Measurements from ENCODE around the gene EGFR.
"Not testable (repeated sequence)": the region's sequence is repeated elsewhere in the genome, so short reads cannot be mapped to it uniquely, and the experiment has no call there.

The EGFR gene

DNA sequence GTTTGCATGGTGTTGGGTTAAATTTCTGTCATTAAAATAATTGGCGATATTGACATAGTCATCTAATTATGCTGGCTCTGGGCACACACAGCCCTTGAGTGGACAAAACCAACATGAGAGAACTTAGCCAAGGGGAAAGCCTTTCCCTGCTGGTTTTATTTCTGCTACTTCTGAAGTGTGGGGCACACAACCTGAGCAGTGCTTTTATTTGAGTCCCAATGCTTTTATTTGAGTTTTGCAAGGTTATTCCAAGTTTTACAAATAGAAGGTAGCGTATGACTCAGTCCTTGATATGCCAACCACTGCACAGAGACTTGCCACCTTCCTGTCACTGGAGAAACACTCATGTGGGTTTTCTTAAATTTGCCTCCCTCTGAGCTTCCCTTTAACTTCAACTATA is 145.7 kb downstream of the EGFR start:
- DNase-seq (ENCODE audit: low read depth in 2 of 2, low spot score in 1 of 2): no peak

- DNase-seq (ENCODE audit: low read depth in 2 of 2, low spot score in 1 of 2): no peak
Measured at GRCh38 chr7:55165176-55165861, 146.5 kb downstream of the EGFR start.

DNA sequence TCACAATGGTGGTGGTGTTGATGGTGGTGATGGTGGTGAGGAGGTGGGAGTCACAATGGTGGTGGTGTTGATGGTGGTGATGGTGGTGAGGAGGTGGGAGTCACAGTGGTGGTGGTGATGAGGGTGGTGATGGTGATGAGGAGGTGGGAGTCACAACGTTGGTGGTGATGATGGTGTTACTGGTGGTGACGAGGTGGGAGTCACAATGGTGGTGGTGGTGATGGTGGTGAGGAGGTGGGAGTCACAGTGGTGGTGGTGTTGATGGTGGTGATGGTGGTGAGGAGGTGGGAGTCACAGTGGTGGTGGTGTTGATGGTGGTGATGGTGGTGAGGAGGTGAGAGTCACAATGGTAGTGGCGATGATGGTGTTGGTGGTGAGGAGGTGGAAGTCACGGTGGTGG is 148.5 kb downstream of the EGFR start:
- DNase-seq (ENCODE audit: low read depth in 2 of 2, low spot score in 1 of 2): not testable (repeated sequence)

DNA sequence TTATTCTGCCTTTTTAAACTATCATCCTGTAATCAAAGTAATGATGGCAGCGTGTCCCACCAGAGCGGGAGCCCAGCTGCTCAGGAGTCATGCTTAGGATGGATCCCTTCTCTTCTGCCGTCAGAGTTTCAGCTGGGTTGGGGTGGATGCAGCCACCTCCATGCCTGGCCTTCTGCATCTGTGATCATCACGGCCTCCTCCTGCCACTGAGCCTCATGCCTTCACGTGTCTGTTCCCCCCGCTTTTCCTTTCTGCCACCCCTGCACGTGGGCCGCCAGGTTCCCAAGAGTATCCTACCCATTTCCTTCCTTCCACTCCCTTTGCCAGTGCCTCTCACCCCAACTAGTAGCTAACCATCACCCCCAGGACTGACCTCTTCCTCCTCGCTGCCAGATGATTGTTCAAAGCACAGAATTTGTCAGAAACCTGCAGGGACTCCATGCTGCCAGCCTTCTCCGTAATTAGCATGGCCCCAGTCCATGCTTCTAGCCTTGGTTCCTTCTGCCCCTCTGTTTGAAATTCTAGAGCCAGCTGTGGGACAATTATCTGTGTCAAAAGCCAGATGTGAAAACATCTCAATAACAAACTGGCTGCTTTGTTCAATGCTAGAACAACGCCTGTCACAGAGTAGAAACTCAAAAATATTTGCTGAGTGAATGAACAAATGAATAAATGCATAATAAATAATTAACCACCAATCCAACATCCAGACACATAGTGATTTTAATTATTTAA is 151.7 kb downstream of the EGFR start:
- no peak for DNase-seq (ENCODE audit: low read depth in 2 of 2, low spot score in 1 of 2)

DNA sequence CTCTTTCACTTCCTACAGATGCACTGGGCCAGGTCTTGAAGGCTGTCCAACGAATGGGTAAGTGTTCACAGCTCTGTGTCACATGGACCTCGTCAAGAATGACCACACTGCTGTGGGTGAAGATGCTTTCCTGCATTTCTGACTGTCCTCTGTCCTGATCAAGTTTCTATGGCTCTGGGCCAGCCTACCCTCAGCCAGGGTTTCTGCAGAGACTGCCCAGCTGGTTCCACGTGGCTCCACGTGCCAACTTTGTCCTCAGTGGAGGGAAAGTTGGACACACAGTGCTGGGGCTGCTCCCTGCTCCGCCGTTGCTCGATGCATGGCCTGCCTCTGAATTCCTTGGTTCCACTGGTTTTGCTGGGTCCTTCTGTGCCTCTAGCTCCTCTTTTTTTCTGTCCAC is 152.3 kb downstream of the EGFR start:
- DNase-seq (ENCODE audit: low read depth in 2 of 2, low spot score in 1 of 2): no peak

DNA sequence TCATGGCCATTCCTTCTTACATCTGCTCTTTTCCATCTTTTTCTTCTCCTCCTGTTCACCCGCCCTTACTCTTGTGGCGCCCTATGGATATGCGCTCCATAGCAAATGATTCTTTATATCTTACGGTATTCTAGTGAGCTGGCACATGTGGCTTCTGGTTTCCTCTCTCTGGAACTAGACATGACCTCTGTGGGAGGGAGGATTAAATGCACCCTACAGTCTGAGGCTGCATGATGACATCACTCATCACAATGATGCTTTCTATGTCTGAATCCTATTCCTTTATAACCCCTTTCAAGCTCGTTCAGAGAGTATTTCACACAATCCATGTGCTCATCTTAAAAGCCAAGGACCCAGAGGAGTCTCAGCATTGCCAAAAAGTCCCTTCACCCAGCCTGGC is 153.3 kb downstream of the EGFR start:
- no peak for DNase-seq (ENCODE audit: low read depth in 2 of 2, low spot score in 1 of 2)

GRCh38 chr7:55172881-55173609 is 154.2 kb downstream of the EGFR start:
- no peak for DNase-seq (ENCODE audit: low read depth in 2 of 2, low spot score in 1 of 2)

DNA sequence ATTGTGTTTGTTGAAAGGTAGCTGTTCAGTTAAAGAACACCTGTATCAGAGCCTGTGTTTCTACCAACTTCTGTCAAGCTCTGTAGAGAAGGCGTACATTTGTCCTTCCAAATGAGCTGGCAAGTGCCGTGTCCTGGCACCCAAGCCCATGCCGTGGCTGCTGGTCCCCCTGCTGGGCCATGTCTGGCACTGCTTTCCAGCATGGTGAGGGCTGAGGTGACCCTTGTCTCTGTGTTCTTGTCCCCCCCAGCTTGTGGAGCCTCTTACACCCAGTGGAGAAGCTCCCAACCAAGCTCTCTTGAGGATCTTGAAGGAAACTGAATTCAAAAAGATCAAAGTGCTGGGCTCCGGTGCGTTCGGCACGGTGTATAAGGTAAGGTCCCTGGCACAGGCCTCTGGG is 154.9 kb downstream of the EGFR start:
- DNase-seq (ENCODE audit: low read depth in 2 of 2, low spot score in 1 of 2): no peak

GRCh38 chr7:55174456-55174855 is 155.6 kb downstream of the EGFR start:
- DNase-seq (ENCODE audit: low read depth in 2 of 2, low spot score in 1 of 2): no peak

DNA sequence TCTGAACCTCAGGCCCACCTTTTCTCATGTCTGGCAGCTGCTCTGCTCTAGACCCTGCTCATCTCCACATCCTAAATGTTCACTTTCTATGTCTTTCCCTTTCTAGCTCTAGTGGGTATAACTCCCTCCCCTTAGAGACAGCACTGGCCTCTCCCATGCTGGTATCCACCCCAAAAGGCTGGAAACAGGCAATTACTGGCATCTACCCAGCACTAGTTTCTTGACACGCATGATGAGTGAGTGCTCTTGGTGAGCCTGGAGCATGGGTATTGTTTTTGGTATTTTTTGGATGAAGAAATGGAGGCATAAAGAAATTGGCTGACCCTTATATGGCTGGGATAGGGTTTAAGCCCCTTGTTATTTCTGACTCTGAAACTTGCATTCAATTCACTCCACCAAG is 156.0 kb downstream of the EGFR start:
- DNase-seq (ENCODE audit: low read depth in 2 of 2, low spot score in 1 of 2): no peak

- no peak for DNase-seq (ENCODE audit: low read depth in 2 of 2, low spot score in 1 of 2)
Measured at GRCh38 chr7:55177068-55177530, 158.3 kb downstream of the EGFR start.

GRCh38 chr7:55177589-55178261 is 158.9 kb downstream of the EGFR start:
- no peak for DNase-seq (ENCODE audit: low read depth in 2 of 2, low spot score in 1 of 2)

- DNase-seq (ENCODE audit: low read depth in 2 of 2, low spot score in 1 of 2): no peak
Measured at GRCh38 chr7:55178292-55178862, 159.6 kb downstream of the EGFR start.

DNA sequence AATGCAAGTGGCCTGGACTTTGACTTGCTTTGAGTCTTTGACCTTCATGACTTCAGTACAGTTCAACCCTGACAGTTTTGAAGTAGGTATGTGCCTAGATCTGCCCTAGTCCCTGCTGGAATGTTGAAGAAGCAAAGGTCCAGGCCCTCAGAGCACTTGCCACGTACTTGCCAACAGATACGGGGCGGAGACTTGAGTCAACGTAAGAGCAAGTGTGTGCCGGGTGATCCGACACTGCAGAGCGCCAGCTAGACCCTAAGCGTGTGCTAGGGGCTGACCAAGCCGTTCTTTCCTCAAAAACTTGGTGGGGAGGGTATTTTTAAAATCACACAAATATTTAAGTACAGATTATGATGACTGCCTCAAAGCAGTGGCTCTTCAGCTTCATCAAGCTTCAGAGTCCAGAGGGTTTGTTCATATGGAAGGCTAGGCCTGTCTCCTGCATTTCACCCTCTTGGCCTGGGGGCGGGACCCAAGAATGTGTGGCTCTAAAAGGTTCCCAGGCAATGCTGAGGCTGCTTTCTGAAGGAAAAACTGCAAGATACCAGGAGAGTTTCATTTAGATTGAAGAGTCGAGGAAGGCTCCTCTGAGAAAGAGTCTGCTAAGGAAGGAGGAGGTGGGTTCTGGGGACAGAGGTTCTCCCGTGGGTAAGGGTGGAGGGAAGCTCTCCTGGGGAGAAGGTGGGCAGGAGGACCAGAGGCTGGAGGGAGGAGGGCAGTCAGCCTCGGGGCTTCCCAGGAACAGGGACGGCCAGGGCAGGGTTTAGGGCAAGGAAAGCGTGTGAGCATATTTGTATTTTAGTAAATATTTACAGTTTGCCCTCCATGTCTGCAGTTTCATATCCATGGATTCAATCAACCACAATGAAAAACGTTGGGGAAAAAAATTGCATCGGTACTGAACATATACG is 160.3 kb downstream of the EGFR start:
- no peak for DNase-seq (ENCODE audit: low read depth in 2 of 2, low spot score in 1 of 2)

- no peak for DNase-seq (ENCODE audit: low read depth in 2 of 2, low spot score in 1 of 2)
Measured at GRCh38 chr7:55179931-55180682, 161.3 kb downstream of the EGFR start.

DNA sequence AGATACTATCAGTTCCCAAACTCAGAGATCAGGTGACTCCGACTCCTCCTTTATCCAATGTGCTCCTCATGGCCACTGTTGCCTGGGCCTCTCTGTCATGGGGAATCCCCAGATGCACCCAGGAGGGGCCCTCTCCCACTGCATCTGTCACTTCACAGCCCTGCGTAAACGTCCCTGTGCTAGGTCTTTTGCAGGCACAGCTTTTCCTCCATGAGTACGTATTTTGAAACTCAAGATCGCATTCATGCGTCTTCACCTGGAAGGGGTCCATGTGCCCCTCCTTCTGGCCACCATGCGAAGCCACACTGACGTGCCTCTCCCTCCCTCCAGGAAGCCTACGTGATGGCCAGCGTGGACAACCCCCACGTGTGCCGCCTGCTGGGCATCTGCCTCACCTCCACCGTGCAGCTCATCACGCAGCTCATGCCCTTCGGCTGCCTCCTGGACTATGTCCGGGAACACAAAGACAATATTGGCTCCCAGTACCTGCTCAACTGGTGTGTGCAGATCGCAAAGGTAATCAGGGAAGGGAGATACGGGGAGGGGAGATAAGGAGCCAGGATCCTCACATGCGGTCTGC is 162.2 kb downstream of the EGFR start:
- DNase-seq (ENCODE audit: low read depth in 2 of 2, low spot score in 1 of 2): no peak

DNA sequence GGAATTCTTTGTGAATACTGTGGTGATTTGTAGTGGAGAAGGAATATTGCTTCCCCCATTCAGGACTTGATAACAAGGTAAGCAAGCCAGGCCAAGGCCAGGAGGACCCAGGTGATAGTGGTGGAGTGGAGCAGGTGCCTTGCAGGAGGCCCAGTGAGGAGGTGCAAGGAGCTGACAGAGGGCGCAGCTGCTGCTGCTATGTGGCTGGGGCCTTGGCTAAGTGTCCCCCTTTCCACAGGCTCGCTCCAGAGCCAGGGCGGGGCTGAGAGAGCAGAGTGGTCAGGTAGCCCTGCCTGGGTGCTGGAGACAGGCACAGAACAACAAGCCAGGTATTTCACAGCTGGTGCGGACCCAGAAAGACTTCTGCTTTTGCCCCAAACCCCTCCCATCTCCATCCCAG is 162.9 kb downstream of the EGFR start:
- DNase-seq (ENCODE audit: low read depth in 2 of 2, low spot score in 1 of 2): no peak

DNA sequence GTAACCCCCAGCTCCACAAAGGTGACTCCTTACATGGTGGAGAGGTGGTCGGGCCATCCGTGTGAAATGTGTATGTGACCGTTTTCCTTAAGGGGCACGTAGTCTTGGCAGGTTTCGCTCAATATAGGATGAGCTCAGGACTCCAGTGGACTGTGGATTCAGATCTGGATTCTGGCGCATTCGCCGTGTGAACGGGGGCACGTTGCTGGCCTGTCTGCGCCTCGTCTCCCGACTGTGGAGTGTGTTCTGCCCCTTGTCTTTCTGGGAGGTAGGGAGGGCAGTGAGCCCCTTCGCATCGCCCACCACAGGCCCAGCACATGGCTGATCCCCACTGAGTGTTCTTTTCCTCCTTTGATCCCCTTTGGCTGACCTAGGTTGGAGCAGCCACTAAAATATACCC is 165.1 kb downstream of the EGFR start:
- DNase-seq (ENCODE audit: low read depth in 2 of 2, low spot score in 1 of 2): no peak

DNA sequence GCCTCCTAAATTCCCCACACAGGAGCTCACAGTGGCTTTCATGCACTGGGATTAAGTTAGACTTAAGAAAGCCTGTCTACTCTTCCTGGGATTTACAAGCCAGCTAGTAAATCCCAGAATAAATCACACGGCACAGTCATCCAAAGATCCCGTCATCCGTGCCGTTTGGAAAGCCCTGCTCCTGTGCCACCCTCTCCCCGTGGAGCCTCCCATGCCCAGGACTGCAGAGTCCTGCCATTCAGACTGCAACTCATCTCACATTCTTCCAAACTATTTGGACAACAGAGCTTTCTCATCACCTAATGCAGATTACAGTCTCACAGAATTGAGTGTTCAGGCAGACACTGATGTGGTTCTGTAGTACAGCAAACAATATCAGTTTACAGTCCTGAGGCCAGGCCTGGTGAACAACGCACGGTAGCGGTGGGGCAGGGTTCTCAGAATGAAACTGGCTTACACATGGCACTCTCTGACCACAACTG is 166.5 kb downstream of the EGFR start:
- DNase-seq (ENCODE audit: low read depth in 2 of 2, low spot score in 1 of 2): no peak
